Fibroblast of the aortic adventitia (primary cell): ENCODE results near the gene PRMT5. TPM values are rescaled to one million over a fixed set of nuclear protein-coding genes. Genes with fewer than 3 reads are reported as not detected.

ENCODE experiments used
- DNase-seq: peaks from one replicate; pipeline ENCODE4 v3.0.0-alpha.2; 2010; ENCODE audit warnings: low read depth
- H3K4me3 ChIP-seq: 2 replicates; pipeline ENCODE4 v1.5.1; 2011; ENCODE audit warnings: low read depth, mild to moderate bottlenecking, control low read depth, low read length, moderate library complexity
- CTCF ChIP-seq: IDR thresholded peaks from 2 replicates; pipeline ENCODE4 v1.5.1; 2011; ENCODE audit warnings: mild to moderate bottlenecking, low read length, control low read depth, inconsistent platforms; ENCODE audit not compliant: insufficient read depth
- total RNA-seq: library from RNA; depleted of rRNA; stranded (reverse); fragments of >200 nt; gene quantifications from 2 replicates; pipeline ENCODE4 v1.2.3, GENCODE V29; 2012; ENCODE audit warnings: low replicate concordance

Gene PRMT5
- total RNA-seq, 1 donor, result 53.5 TPM

- TF ChIP-seq CTCF, result no peak
- H3K4me3 ChIP-seq, result no peak overlapping the region
- DNase-seq, result no peak
Measured at GRCh38 chr14:22890416-22890815, 38.8 kb downstream of the PRMT5 start.

GRCh38 chr14:22888662-22889061, 40.5 kb downstream of the PRMT5 start:
- H3K4me3 ChIP-seq, result no peak overlapping the region
- DNase-seq, result no peak
- no peak for TF ChIP-seq CTCF

- TF ChIP-seq CTCF, result no peak
- peak overlapping the region; percentile 66 for H3K4me3 ChIP-seq
- DNase-seq, result no peak
Measured at GRCh38 chr14:22887990-22888378, 41.2 kb downstream of the PRMT5 start.

GRCh38 chr14:22887260-22887989, 41.8 kb downstream of the PRMT5 start:
- H3K4me3 ChIP-seq, result peak overlapping the region; percentile 66
- DNase-seq, result peak; percentile 74
- TF ChIP-seq CTCF, result no peak

- DNase-seq, result peak; percentile 41
- TF ChIP-seq CTCF, result peak; percentile 0
- peak overlapping the region; percentile 66 for H3K4me3 ChIP-seq
Measured at GRCh38 chr14:22886500-22887259, 42.5 kb downstream of the PRMT5 start.

GRCh38 chr14:22885975-22886374, 43.2 kb downstream of the PRMT5 start:
- TF ChIP-seq CTCF, result no peak
- no peak for DNase-seq
- H3K4me3 ChIP-seq, result no peak overlapping the region
